GM23248 (cell line): ENCODE measurements around the gene ST6GALNAC3. TPM values are rescaled to one million over a fixed set of nuclear protein-coding genes. Genes with fewer than 3 reads are reported as not detected.

Source experiments
- DNase-seq: peaks from one replicate; pipeline ENCODE4 v3.0.0-alpha.2; 2015
- H2AFZ ChIP-seq: fragments of 200-600 bp; sonication (generic); 2 replicates; pipeline ENCODE4 v1.6.1; 2016; ENCODE audit warnings: antibody characterized with exemption
- H3F3A ChIP-seq: fragments of 200-600 bp; sonication (generic); 2 replicates; pipeline ENCODE4 v1.6.1; 2016; ENCODE audit warnings: mild to moderate bottlenecking, antibody characterized with exemption, mixed run types; ENCODE audit not compliant: insufficient read depth
- H3K27ac ChIP-seq: fragments of 200-600 bp; sonication (generic); 2 replicates; pipeline ENCODE4 v1.5.1; 2016; ENCODE audit warnings: mild to moderate bottlenecking
- H3K27me3 ChIP-seq: fragments of 200-600 bp; sonication (generic); replicated peaks from 2 replicates; pipeline ENCODE4 v1.6.1; 2016; ENCODE audit warnings: mild to moderate bottlenecking; ENCODE audit not compliant: insufficient read depth
- H3K36me3 ChIP-seq: fragments of 200-600 bp; sonication (generic); 2 replicates; pipeline ENCODE4 v1.6.1; 2016; ENCODE audit warnings: low read depth, mild to moderate bottlenecking
- H3K4me1 ChIP-seq: fragments of 200-600 bp; sonication (generic); 2 replicates; pipeline ENCODE4 v1.6.1; 2016; ENCODE audit warnings: mild to moderate bottlenecking; ENCODE audit not compliant: insufficient read depth
- H3K4me2 ChIP-seq: fragments of 200-600 bp; sonication (generic); one replicate; pipeline ENCODE4 v1.6.1; 2016; ENCODE audit warnings: mild to moderate bottlenecking; ENCODE audit not compliant: unreplicated experiment
- H3K4me3 ChIP-seq: fragments of 200-600 bp; sonication (generic); 2 replicates; pipeline ENCODE4 v1.5.1; 2016; ENCODE audit warnings: mild to moderate bottlenecking
- H3K79me2 ChIP-seq: fragments of 200-600 bp; sonication (generic); 2 replicates; pipeline ENCODE4 v1.6.1; 2016; ENCODE audit warnings: mild to moderate bottlenecking; ENCODE audit not compliant: insufficient read depth
- H3K9ac ChIP-seq: fragments of 200-600 bp; sonication (generic); 2 replicates; pipeline ENCODE4 v1.6.1; 2016; ENCODE audit warnings: mild to moderate bottlenecking
- H3K9me2 ChIP-seq: fragments of 200-600 bp; sonication (generic); 2 replicates; pipeline ENCODE4 v1.6.1; 2016; ENCODE audit warnings: mixed run types, mild to moderate bottlenecking, moderate library complexity; ENCODE audit not compliant: insufficient read depth
- H3K9me3 ChIP-seq: fragments of 200-600 bp; sonication (generic); one replicate; pipeline ENCODE4 v1.6.1; 2017; ENCODE audit warnings: low read depth
- H4K20me1 ChIP-seq: fragments of 200-600 bp; sonication (generic); 2 replicates; pipeline ENCODE4 v1.6.0; 2016; ENCODE audit not compliant: insufficient read depth
- EZH2 ChIP-seq: fragments of 200-600 bp; sonication (generic); IDR thresholded peaks from 2 replicates; pipeline ENCODE4 v1.6.1; 2018; ENCODE audit warnings: antibody characterized with exemption, mild to moderate bottlenecking; ENCODE audit not compliant: insufficient read depth, poor library complexity, severe bottlenecking
- EZH2phosphoT487 ChIP-seq: fragments of 200-600 bp; sonication (generic); IDR thresholded peaks from 2 replicates; pipeline ENCODE4 v1.6.1; 2018; ENCODE audit warnings: antibody characterized with exemption, moderate library complexity, mild to moderate bottlenecking, low read depth; ENCODE audit not compliant: insufficient read depth
- WGBS, 2 experiments: methylation state at CpG; one replicate each; pipeline ENCODE4 v1.1.6; 2015 to 2017; ENCODE audit warnings: low lambda C conversion rate in 2 of 2, low coverage in 1 of 2; ENCODE audit errors: missing lambda C conversion rate in 2 of 2; 5-methylcytosine and 5-hydroxymethylcytosine counted together
- in situ Hi-C: fragments of 300-500 bp; cut with MboI; formaldehyde crosslinking; loops from 2 replicates; pipeline ENCODE4 v1.15.0; 2020
- polyA plus RNA-seq: library from polyadenylated mRNA; unstranded; fragments of >200 nt; fragmentation: Nextera tagmentation; extraction: Ambion mirVana; gene quantifications from 2 replicates; pipeline ENCODE4 v1.2.1, GENCODE V29; 2016
- total RNA-seq: library from RNA; depleted of rRNA; stranded (reverse); fragments of >200 nt; shearing (Covaris generic); gene quantifications from 2 replicates; pipeline ENCODE4 v1.2.3, GENCODE V29; 2014

ST6GALNAC3 gene
- total and polyA plus RNA-seq, 2 experiments from 2014 or later = not detected

DNA sequence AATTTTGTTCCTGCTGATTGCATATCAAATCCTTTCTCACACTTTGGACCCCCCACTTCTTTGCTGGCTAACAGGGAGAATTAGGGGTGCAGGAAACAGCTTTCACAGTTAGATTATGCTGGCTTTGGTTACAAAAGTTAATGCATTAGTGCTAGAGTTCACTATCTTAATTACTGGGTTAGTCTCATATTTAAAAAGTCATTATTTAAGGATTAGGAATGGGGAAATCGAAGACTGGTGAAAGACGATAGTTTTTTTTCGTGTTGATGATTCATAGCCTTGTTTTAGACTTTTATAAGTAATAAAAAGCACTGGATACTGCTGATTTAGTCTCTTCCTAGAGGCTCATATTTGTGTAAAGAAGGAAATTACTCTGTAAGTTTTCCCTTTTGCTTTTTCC lies 11.6 kb downstream of the ST6GALNAC3 start:
- H3K9me3 ChIP-seq = no peaks in the 10 kb centered on the region
- H3K4me3 ChIP-seq = no peak overlapping the region
- H3K79me2 ChIP-seq = no peaks in the 10 kb centered on the region
- DNase-seq = no peak
- no peaks in the 10 kb centered on the region for H3K4me1 ChIP-seq
- no peak overlapping the region for H3K9ac ChIP-seq
- TF ChIP-seq EZH2 (no peak), EZH2phosphoT487 (no peak)
- H3K4me2 ChIP-seq = no peak overlapping the region
- H3F3A ChIP-seq = no peaks in the 10 kb centered on the region
- no peaks in the 10 kb centered on the region; the same call in 1 of the 2 replicates for H3K27me3 ChIP-seq
- 45 to 57% methylated on average over 3 of the region's 3 CpGs for whole genome bisulfite sequencing, 2 experiments
- in situ Hi-C loops = no loop called here
- H3K27ac ChIP-seq = no peak overlapping the region
- H3K9me2 ChIP-seq = no peaks in the 10 kb centered on the region
- no peak overlapping the region for H2AFZ ChIP-seq
- no peaks in the 10 kb centered on the region for H4K20me1 ChIP-seq
- no peaks in the 10 kb centered on the region for H3K36me3 ChIP-seq

GRCh38 chr1:76086597-76086996 lies 12.1 kb downstream of the ST6GALNAC3 start:
- Histone ChIP-seq H3K9me2 (no peaks in the 10 kb centered on the region), H3F3A (no peaks in the 10 kb centered on the region), H3K4me3 (no peak overlapping the region), H3K27ac (no peak overlapping the region), H3K79me2 (no peaks in the 10 kb centered on the region), H3K27me3 (no peaks in the 10 kb centered on the region; the same call in 1 of the 2 replicates), H3K9ac (no peak overlapping the region), H3K4me1 (no peaks in the 10 kb centered on the region), H3K36me3 (no peaks in the 10 kb centered on the region), H4K20me1 (no peaks in the 10 kb centered on the region), H3K4me2 (no peak overlapping the region), H2AFZ (no peak overlapping the region), H3K9me3 (no peaks in the 10 kb centered on the region)
- in situ Hi-C loops = no loop called here
- WGBS, 2 experiments = 70 to 77% methylated on average over 2 of the region's 2 CpGs
- no peak for DNase-seq
- TF ChIP-seq EZH2 (no peak), EZH2phosphoT487 (no peak)

DNA sequence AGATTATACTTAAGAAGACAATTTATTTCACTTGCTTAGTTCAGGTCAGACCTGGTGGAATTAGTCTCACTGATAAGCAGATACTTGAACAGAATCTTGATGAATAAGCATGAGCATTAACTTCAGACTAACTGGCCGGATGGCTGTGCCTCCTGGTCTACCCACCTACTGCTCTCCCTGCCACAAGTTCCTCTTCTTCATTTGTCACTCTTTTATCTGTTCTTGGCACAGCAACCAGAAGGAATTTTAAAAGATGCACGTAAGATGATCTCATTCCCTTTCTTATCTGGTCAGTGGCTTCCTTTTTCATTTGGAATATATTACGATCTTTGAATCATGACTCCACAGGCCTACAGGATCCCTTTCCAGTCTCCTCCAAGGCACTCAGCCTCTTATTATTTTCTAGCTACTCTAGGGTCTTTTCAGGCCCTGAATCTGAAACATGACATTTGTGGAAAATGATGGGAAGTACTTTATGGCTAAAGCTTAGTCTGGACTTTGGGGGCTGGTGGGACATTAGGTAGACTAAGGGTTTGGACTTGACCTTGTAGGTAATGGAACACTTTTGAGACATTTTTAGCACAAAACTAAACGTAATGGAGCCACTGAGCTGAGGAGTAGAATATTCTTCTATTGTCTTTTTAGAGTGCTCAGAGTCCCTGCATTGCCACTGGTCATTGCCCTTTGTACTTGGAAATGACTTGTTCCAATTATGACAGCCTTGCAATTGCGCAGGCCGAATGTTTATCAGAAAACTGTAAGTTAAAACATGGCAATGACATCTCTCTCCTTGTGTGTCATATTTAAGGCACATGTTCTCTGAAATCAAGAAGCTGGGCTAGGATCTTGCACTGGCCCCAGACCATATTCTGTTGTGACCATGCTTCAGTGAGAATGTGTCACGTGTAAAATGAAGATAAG lies 16.0 kb downstream of the ST6GALNAC3 start:
- no peaks in the 10 kb centered on the region for H3F3A ChIP-seq
- no peaks in the 10 kb centered on the region for H3K9me3 ChIP-seq
- no peak overlapping the region for H3K4me3 ChIP-seq
- no peaks in the 10 kb centered on the region for H3K79me2 ChIP-seq
- no peak for TF ChIP-seq EZH2phosphoT487
- TF ChIP-seq EZH2 = no peak
- no peak overlapping the region for H3K27ac ChIP-seq
- H3K4me2 ChIP-seq = no peak overlapping the region
- no peak overlapping the region for H2AFZ ChIP-seq
- H3K36me3 ChIP-seq = no peaks in the 10 kb centered on the region
- in situ Hi-C loops = no loop called here
- no peak overlapping the region for H3K9ac ChIP-seq
- H3K9me2 ChIP-seq = no peaks in the 10 kb centered on the region
- no peaks in the 10 kb centered on the region for H3K4me1 ChIP-seq
- WGBS, 2 experiments = 51 to 62% methylated on average over 7 of the region's 7 CpGs
- DNase-seq = no peak
- no peaks in the 10 kb centered on the region for H3K27me3 ChIP-seq
- H4K20me1 ChIP-seq = no peaks in the 10 kb centered on the region

DNA sequence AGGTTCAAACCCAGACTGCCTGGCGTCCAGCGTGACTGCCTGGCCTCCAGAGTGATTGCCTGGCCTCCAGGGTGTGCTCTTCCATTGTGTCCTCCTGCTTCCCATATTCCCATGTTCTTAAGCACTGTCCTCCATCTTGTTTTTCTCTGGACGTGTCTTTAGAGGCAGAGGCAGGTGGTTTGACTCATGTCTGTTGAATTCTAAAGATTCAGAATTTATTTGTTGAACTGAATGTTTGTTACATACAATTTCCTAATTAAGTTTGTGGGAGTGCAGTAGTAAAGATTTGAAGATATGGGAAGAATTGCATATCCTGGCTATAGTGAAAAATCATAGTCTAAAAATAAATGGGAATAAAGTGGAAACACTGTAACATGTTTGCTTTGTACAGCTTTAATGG lies 18.3 kb downstream of the ST6GALNAC3 start:
- DNase-seq = no peak
- in situ Hi-C loops = no loop called here
- TF ChIP-seq EZH2 (no peak), EZH2phosphoT487 (no peak)
- no peak overlapping the region for H3K4me2 ChIP-seq
- H3F3A ChIP-seq = no peaks in the 10 kb centered on the region
- no peaks in the 10 kb centered on the region for H3K27me3 ChIP-seq
- no peaks in the 10 kb centered on the region for H3K9me3 ChIP-seq
- 53 to 61% methylated on average over 3 of the region's 3 CpGs for WGBS, 2 experiments
- H4K20me1 ChIP-seq = no peaks in the 10 kb centered on the region
- H3K4me3 ChIP-seq = no peak overlapping the region
- no peaks in the 10 kb centered on the region for H3K36me3 ChIP-seq
- H3K27ac ChIP-seq = no peak overlapping the region
- H2AFZ ChIP-seq = no peak overlapping the region
- no peaks in the 10 kb centered on the region for H3K4me1 ChIP-seq
- H3K9me2 ChIP-seq = no peaks in the 10 kb centered on the region
- no peak overlapping the region for H3K9ac ChIP-seq
- H3K79me2 ChIP-seq = no peaks in the 10 kb centered on the region
